SK-N-SH (cell line): Measurements from ENCODE around the gene CTAGE9. TPM values are rescaled to one million over a fixed set of nuclear protein-coding genes. Genes with fewer than 3 reads are reported as not detected.

Experiments
- CTCF ChIA-PET: fragments of 300-600, 350-600 bp; formaldehyde crosslinking; extraction: SDS; loops from one replicate; lab custom pipeline; 2021; lab: Yijun Ruan, JAX
- POLR2A ChIA-PET: fragments of 350-600 bp; sonication (Branson Sonifier 250); formaldehyde crosslinking; extraction: SDS; loops from one replicate; lab custom pipeline; 2020; ENCODE audit warnings: antibody characterized with exemption, inconsistent platforms; lab: Yijun Ruan, JAX
- DNase-seq: peaks from one replicate; pipeline ENCODE4 v3.0.0; 2012
- H2AFZ ChIP-seq: fragments of 200-600 bp; sonication (generic); 2 replicates; pipeline ENCODE4 v1.8.1; 2016; ENCODE audit warnings: antibody characterized with exemption, mild to moderate bottlenecking, low read depth
- H3F3A ChIP-seq: fragments of 200-600 bp; sonication (generic); replicated peaks from 2 replicates; pipeline ENCODE3; 2016; ENCODE audit warnings: antibody characterized with exemption, mild to moderate bottlenecking; ENCODE audit not compliant: insufficient read depth
- H3K27ac ChIP-seq, 2 experiments: fragments of 200-500 bp in 1 of 2; fragments of 200-600 bp in 1 of 2; sonication (Bioruptor generic) in 1 of 2; sonication (generic), shearing (Covaris generic) in 1 of 2; 2 replicates each; pipeline versions ENCODE4 v1.5.1 to v1.6.1; 2014 to 2016; ENCODE audit warnings: low read depth in 2 of 2, inconsistent platforms in 1 of 2, low read length in 1 of 2, mild to moderate bottlenecking in 1 of 2, mixed read lengths in 1 of 2
- H3K27me3 ChIP-seq: fragments of 200-600 bp; sonication (generic), shearing (Covaris generic); 2 replicates; pipeline ENCODE4 v1.6.1; 2016; ENCODE audit warnings: mixed run types; ENCODE audit not compliant: insufficient read depth
- H3K36me3 ChIP-seq, 2 experiments: fragments of 200-500 bp in 1 of 2; fragments of 200-600 bp in 1 of 2; sonication (Bioruptor generic) in 1 of 2; sonication (generic) in 1 of 2; replicated peaks in 1 of 2; 2 replicates each; pipeline versions ENCODE3 to v1.5.1; 2014 to 2016; ENCODE audit warnings: low read length in 1 of 2, mild to moderate bottlenecking in 1 of 2; ENCODE audit not compliant: insufficient read depth in 2 of 2, control insufficient read depth in 1 of 2
- H3K4me1 ChIP-seq, 2 experiments: fragments of 200-500 bp in 1 of 2; fragments of 200-600 bp in 1 of 2; sonication (Bioruptor generic) in 1 of 2; sonication (generic), shearing (Covaris generic) in 1 of 2; 2 replicates each; pipeline versions ENCODE4 v1.5.1 to v1.6.1; 2014 to 2016; ENCODE audit warnings: low read depth in 1 of 2, low read length in 1 of 2, mixed run types in 1 of 2; ENCODE audit not compliant: insufficient read depth in 2 of 2, control insufficient read depth in 1 of 2
- H3K4me2 ChIP-seq: fragments of 200-600 bp; sonication (generic), shearing (Covaris generic); 2 replicates; pipeline ENCODE4 v1.6.1; 2017; ENCODE audit warnings: mixed run types
- H3K4me3 ChIP-seq, 2 experiments: fragments of 200-500 bp in 1 of 2; fragments of 200-600 bp in 1 of 2; sonication (Bioruptor generic) in 1 of 2; sonication (generic), shearing (Covaris generic) in 1 of 2; 2 replicates each; pipeline versions ENCODE4 v1.5.1 to v1.8.1; 2014 to 2016; ENCODE audit warnings: low read depth in 2 of 2, inconsistent platforms in 1 of 2, low read length in 1 of 2, mild to moderate bottlenecking in 1 of 2, mixed read lengths in 1 of 2, moderate library complexity in 1 of 2
- H3K79me2 ChIP-seq: fragments of 200-600 bp; sonication (generic); 2 replicates; pipeline ENCODE4 v1.8.1; 2017; ENCODE audit warnings: mild to moderate bottlenecking; ENCODE audit not compliant: insufficient read depth
- H3K9ac ChIP-seq: fragments of 200-600 bp; sonication (generic); 2 replicates; pipeline ENCODE4 v1.6.1; 2017; ENCODE audit warnings: mixed run types
- H3K9me2 ChIP-seq: fragments of 200-600 bp; sonication (generic); 2 replicates; pipeline ENCODE4 v1.6.1; 2017; ENCODE audit warnings: mixed run types
- H3K9me3 ChIP-seq: fragments of 200-600 bp; sonication (generic); 2 replicates; pipeline ENCODE4 v1.6.1; 2017; ENCODE audit warnings: mixed run types, mild to moderate bottlenecking, moderate library complexity
- H4K20me1 ChIP-seq: fragments of 200-600 bp; sonication (generic); 2 replicates; pipeline ENCODE4 v1.6.1; 2017; ENCODE audit warnings: mild to moderate bottlenecking, mixed run types; ENCODE audit not compliant: insufficient read depth
- CHD2 ChIP-seq: fragments of 150-350 bp; IDR thresholded peaks from 2 replicates; pipeline ENCODE4 v1.6.1; 2018; ENCODE audit warnings: low read length; ENCODE audit not compliant: partially characterized antibody
- EP300 ChIP-seq, 2 experiments: IDR thresholded peaks; 2 replicates each; pipeline versions ENCODE4 v1.4.0 to v1.6.1; 2012; ENCODE audit warnings: borderline replicate concordance in 1 of 2, low read depth in 1 of 2, low read length in 1 of 2
- FOSL2 ChIP-seq: IDR thresholded peaks from 2 replicates; pipeline ENCODE4 v1.4.0; 2012; ENCODE audit warnings: low read depth, mild to moderate bottlenecking, moderate library complexity, borderline replicate concordance
- FOXM1 ChIP-seq: IDR thresholded peaks from 2 replicates; pipeline ENCODE4 v1.4.0; 2012; ENCODE audit warnings: low read depth, mild to moderate bottlenecking
- GABPA ChIP-seq: IDR thresholded peaks from 2 replicates; pipeline ENCODE4 v1.4.0; 2012; ENCODE audit warnings: low read depth, mild to moderate bottlenecking
- MEF2A ChIP-seq: IDR thresholded peaks from 2 replicates; pipeline ENCODE4 v1.4.0; 2012; ENCODE audit warnings: low read depth, borderline replicate concordance
- MXI1 ChIP-seq: IDR thresholded peaks from 2 replicates; pipeline ENCODE4 v1.6.1; 2012; ENCODE audit warnings: mild to moderate bottlenecking, low read depth, low read length, improper control_type of control experiment
- NFIC ChIP-seq: IDR thresholded peaks from 2 replicates; pipeline ENCODE4 v1.4.0; 2012; ENCODE audit warnings: borderline replicate concordance
- NRF1 ChIP-seq: IDR thresholded peaks from 2 replicates; pipeline ENCODE4 v1.6.1; 2012; ENCODE audit warnings: low read depth, mild to moderate bottlenecking, low read length
- SIN3A ChIP-seq: IDR thresholded peaks from 2 replicates; pipeline ENCODE4 v1.6.1; 2012; ENCODE audit warnings: low read depth, mild to moderate bottlenecking, low read length, moderate library complexity, borderline replicate concordance
- SMC3 ChIP-seq: IDR thresholded peaks from 2 replicates; pipeline ENCODE4 v1.6.1; 2012; ENCODE audit warnings: low read depth, low read length, improper control_type of control experiment
- TAF1 ChIP-seq: IDR thresholded peaks from 2 replicates; pipeline ENCODE4 v1.6.1; 2012; ENCODE audit warnings: low read depth, mild to moderate bottlenecking, low read length, moderate library complexity, borderline replicate concordance
- TCF12 ChIP-seq: IDR thresholded peaks from 2 replicates; pipeline ENCODE4 v1.4.0; 2012
- WGBS: methylation state at CpG from one replicate; pipeline ENCODE4 v1.1.6; 2017; ENCODE audit warnings: low lambda C conversion rate; 5-methylcytosine and 5-hydroxymethylcytosine counted together
- polyA plus RNA-seq, 3 experiments: library from polyadenylated mRNA; depleted of rRNA; stranded (reverse); fragments of >200 nt; gene quantifications; 2 replicates each; pipeline ENCODE4 v1.2.3, GENCODE V29; 2012
- TF ChIP-seq, protein P1 (sequence below): fragments of 150-350 bp; IDR thresholded peaks from 2 replicates; pipeline ENCODE4 v1.6.1; 2016; ENCODE audit warnings: mild to moderate bottlenecking, low read depth, low read length
- TF ChIP-seq, protein P2 (sequence below): IDR thresholded peaks from 2 replicates; pipeline ENCODE4 v1.4.0; 2012; ENCODE audit warnings: low read depth, borderline replicate concordance
- TF ChIP-seq, protein P3 (sequence below): IDR thresholded peaks from 2 replicates; pipeline ENCODE4 v1.4.0; 2012; ENCODE audit warnings: low read depth
- TF ChIP-seq, protein P4 (sequence below): IDR thresholded peaks from 2 replicates; pipeline ENCODE4 v1.6.1; 2012; ENCODE audit warnings: mild to moderate bottlenecking, low read depth, low read length, moderate library complexity
- TF ChIP-seq, protein P5 (sequence below): IDR thresholded peaks from 2 replicates; pipeline ENCODE4 v1.4.0; 2012; ENCODE audit warnings: low read depth, borderline replicate concordance

CTAGE9 gene
- polyA plus RNA-seq, 1 of the 3 experiments (the other 2 are of a cell fraction) = not detected

DNA sequence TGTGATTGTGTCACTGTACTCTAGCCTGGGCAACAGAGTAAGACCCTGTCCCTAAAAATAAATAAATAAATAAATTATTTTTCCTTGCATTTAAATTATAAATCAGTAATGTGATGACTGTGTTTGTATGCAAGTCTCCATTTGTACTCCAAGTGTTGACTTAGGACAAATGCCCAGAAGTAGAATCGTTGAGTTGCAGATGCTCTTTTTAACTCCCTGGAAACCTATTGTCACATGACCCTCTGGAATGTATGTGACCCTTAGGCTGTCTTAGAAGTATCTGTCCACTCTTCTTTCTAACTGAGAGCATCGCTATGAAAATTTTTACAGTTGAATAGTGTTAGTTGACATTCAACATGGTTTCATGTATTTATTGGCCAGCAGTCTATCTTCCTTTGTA, 28.4 kb downstream of the CTAGE9 start:
- TF ChIP-seq, protein P1, sequence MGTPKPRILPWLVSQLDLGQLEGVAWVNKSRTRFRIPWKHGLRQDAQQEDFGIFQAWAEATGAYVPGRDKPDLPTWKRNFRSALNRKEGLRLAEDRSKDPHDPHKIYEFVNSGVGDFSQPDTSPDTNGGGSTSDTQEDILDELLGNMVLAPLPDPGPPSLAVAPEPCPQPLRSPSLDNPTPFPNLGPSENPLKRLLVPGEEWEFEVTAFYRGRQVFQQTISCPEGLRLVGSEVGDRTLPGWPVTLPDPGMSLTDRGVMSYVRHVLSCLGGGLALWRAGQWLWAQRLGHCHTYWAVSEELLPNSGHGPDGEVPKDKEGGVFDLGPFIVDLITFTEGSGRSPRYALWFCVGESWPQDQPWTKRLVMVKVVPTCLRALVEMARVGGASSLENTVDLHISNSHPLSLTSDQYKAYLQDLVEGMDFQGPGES = no peak
- TF ChIP-seq MXI1 = no peak
- TF ChIP-seq, protein P2, sequence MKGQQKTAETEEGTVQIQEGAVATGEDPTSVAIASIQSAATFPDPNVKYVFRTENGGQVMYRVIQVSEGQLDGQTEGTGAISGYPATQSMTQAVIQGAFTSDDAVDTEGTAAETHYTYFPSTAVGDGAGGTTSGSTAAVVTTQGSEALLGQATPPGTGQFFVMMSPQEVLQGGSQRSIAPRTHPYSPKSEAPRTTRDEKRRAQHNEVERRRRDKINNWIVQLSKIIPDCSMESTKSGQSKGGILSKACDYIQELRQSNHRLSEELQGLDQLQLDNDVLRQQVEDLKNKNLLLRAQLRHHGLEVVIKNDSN = no peak
- TF ChIP-seq, protein P3, sequence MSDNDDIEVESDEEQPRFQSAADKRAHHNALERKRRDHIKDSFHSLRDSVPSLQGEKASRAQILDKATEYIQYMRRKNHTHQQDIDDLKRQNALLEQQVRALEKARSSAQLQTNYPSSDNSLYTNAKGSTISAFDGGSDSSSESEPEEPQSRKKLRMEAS = no peak
- no peak for TF ChIP-seq GABPA
- H3K27me3 ChIP-seq = peaks cover 2% of the 10 kb centered on the region; the same call in 1 of the 2 replicates
- no peaks in the 10 kb centered on the region for H4K20me1 ChIP-seq
- H3K36me3 ChIP-seq = no peaks in the 10 kb centered on the region
- ChIA-PET POLR2A (no interaction called here), CTCF (no interaction called here)
- no peaks in the 10 kb centered on the region for H3K9me3 ChIP-seq
- H3K79me2 ChIP-seq = no peaks in the 10 kb centered on the region
- H3K9ac ChIP-seq = no peak overlapping the region
- H2AFZ ChIP-seq = no peak overlapping the region
- no peak overlapping the region for H3K4me3 ChIP-seq
- H3K4me1 ChIP-seq = no peaks in the 10 kb centered on the region
- no peak for DNase-seq
- no peak overlapping the region for H3K27ac ChIP-seq
- H3F3A ChIP-seq = no peaks in the 10 kb centered on the region
- 0% methylated on average over 2 of the region's 2 CpGs for WGBS
- H3K4me2 ChIP-seq = no peak overlapping the region
- no peaks in the 10 kb centered on the region; the same call in 1 of the 2 replicates for H3K9me2 ChIP-seq

DNA sequence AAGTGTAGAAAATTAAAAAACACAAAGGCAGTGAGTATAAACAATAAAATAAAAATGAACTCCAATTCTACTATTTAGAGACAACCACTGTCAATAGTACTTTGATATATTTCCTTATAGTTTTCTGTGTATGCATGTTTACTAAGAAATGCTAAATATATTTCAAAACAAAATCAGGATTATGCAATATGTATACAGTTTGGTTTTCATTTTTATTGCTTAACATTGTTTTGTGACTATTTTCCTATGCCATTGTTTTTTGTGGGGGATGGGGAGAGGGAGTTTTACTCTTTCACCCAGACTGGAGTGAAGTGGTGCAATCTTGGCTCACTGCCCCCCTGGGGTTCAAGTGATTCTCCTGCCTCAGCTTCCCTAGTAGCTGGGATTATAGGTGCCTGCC, 29.2 kb downstream of the CTAGE9 start:
- H3K36me3 ChIP-seq = no peaks in the 10 kb centered on the region
- no peak overlapping the region for H3K9ac ChIP-seq
- no peak for DNase-seq
- H3K4me1 ChIP-seq = no peaks in the 10 kb centered on the region
- no peak overlapping the region for H3K27ac ChIP-seq
- TF ChIP-seq, protein P3 = no peak
- TF ChIP-seq, protein P4, sequence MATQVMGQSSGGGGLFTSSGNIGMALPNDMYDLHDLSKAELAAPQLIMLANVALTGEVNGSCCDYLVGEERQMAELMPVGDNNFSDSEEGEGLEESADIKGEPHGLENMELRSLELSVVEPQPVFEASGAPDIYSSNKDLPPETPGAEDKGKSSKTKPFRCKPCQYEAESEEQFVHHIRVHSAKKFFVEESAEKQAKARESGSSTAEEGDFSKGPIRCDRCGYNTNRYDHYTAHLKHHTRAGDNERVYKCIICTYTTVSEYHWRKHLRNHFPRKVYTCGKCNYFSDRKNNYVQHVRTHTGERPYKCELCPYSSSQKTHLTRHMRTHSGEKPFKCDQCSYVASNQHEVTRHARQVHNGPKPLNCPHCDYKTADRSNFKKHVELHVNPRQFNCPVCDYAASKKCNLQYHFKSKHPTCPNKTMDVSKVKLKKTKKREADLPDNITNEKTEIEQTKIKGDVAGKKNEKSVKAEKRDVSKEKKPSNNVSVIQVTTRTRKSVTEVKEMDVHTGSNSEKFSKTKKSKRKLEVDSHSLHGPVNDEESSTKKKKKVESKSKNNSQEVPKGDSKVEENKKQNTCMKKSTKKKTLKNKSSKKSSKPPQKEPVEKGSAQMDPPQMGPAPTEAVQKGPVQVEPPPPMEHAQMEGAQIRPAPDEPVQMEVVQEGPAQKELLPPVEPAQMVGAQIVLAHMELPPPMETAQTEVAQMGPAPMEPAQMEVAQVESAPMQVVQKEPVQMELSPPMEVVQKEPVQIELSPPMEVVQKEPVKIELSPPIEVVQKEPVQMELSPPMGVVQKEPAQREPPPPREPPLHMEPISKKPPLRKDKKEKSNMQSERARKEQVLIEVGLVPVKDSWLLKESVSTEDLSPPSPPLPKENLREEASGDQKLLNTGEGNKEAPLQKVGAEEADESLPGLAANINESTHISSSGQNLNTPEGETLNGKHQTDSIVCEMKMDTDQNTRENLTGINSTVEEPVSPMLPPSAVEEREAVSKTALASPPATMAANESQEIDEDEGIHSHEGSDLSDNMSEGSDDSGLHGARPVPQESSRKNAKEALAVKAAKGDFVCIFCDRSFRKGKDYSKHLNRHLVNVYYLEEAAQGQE = no peak
- TF ChIP-seq CHD2 (no peak), EP300 (IDR thresholded peaks at IDR 0.05; ENCODE audit: borderline replicate concordance in 1 of 2, low read depth in 1 of 2, low read length in 1 of 2) (no peak), TAF1 (no peak), GABPA (no peak), MEF2A (no peak), NFIC (no peak), FOXM1 (no peak), SMC3 (no peak), NRF1 (no peak), FOSL2 (no peak), SIN3A (no peak), TCF12 (no peak)
- TF ChIP-seq, protein P1 = no peak
- TF ChIP-seq, protein P5, sequence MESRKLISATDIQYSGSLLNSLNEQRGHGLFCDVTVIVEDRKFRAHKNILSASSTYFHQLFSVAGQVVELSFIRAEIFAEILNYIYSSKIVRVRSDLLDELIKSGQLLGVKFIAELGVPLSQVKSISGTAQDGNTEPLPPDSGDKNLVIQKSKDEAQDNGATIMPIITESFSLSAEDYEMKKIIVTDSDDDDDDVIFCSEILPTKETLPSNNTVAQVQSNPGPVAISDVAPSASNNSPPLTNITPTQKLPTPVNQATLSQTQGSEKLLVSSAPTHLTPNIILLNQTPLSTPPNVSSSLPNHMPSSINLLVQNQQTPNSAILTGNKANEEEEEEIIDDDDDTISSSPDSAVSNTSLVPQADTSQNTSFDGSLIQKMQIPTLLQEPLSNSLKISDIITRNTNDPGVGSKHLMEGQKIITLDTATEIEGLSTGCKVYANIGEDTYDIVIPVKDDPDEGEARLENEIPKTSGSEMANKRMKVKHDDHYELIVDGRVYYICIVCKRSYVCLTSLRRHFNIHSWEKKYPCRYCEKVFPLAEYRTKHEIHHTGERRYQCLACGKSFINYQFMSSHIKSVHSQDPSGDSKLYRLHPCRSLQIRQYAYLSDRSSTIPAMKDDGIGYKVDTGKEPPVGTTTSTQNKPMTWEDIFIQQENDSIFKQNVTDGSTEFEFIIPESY = no peak
- peaks cover 6% of the 10 kb centered on the region; the same call in 1 of the 2 replicates for H3K27me3 ChIP-seq
- H2AFZ ChIP-seq = no peak overlapping the region
- ChIA-PET POLR2A (no interaction called here), CTCF (no interaction called here)
- no peaks in the 10 kb centered on the region for H3K79me2 ChIP-seq
- no peaks in the 10 kb centered on the region; the same call in 1 of the 2 replicates for H3K9me2 ChIP-seq
- H4K20me1 ChIP-seq = no peaks in the 10 kb centered on the region
- H3K9me3 ChIP-seq = no peaks in the 10 kb centered on the region
- no peak overlapping the region for H3K4me2 ChIP-seq
- H3K4me3 ChIP-seq = no peak overlapping the region
- no peaks in the 10 kb centered on the region for H3F3A ChIP-seq
